HepG2 (cell line): Measurements from ENCODE around the gene PLG.

Experiments
- BRF2 ChIP-seq: sonication (generic); formaldehyde crosslinking; IDR thresholded peaks from 2 replicates; pipeline ENCODE4 v1.8.1; 2022; ENCODE audit warnings: mild to moderate bottlenecking, missing genetic modification reagents
- CBX5 ChIP-seq: sonication (generic); formaldehyde crosslinking; IDR thresholded peaks from 2 replicates; pipeline ENCODE4 v1.4.0; 2020; ENCODE audit warnings: missing genetic modification reagents, borderline replicate concordance
- CTCF ChIP-seq: sonication (generic); formaldehyde crosslinking; IDR thresholded peaks from 2 replicates; pipeline ENCODE4 v1.5.0; 2020; ENCODE audit warnings: mild to moderate bottlenecking, missing genetic modification reagents, moderate library complexity
- EED ChIP-seq: sonication (generic); formaldehyde crosslinking; IDR thresholded peaks from 2 replicates; pipeline ENCODE4 v1.5.0; 2020; ENCODE audit warnings: mild to moderate bottlenecking, missing genetic modification reagents
- FOXC1 ChIP-seq: sonication (generic); formaldehyde crosslinking; IDR thresholded peaks from 2 replicates; pipeline ENCODE4 v1.8.0; 2022; ENCODE audit warnings: mild to moderate bottlenecking, missing genetic modification reagents, borderline replicate concordance
- IRF2 ChIP-seq: IDR thresholded peaks from 2 replicates; pipeline ENCODE4 v1.6.1; 2018; ENCODE audit warnings: missing genetic modification reagents, missing compliant biosample characterization
- NFE2L1 ChIP-seq: sonication (generic); formaldehyde crosslinking; IDR thresholded peaks from 2 replicates; pipeline ENCODE4 v1.4.0; 2020; ENCODE audit warnings: missing genetic modification reagents, mild to moderate bottlenecking, borderline replicate concordance
- TBL1XR1 ChIP-seq: fragments of 150-350 bp; IDR thresholded peaks from 2 replicates; pipeline ENCODE4 v1.6.1; 2014; ENCODE audit warnings: borderline replicate concordance, low read length; ENCODE audit not compliant: partially characterized antibody
- ZFX ChIP-seq: sonication (generic); formaldehyde crosslinking; IDR thresholded peaks from 2 replicates; pipeline ENCODE4 v1.4.0; 2020; ENCODE audit warnings: mild to moderate bottlenecking, low read depth, missing genetic modification reagents, moderate library complexity

DNA sequence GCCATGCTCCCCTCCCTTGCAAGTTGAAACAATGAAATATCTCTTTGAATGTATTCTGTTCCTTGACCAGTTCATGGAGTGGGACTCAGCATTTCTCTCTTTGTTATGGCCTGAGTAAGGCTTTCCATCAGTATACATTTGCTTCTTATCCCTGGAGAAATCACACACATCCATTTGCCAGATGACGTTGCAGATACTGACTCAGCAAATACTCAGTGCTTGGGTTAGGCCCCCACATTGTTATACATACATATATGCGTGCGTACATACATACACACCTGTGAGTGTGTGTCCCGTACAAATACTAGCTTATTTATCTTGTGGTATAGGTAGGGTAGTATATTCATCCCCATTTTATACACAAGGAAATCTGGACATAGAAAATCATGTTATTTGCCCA lies 72.4 kb downstream of the PLG start:
- TF ChIP-seq IRF2 (CRISPR knock-in tag), result no peak
- no peak for TF ChIP-seq ZFX (CRISPR knock-in tag)
- no peak for TF ChIP-seq BRF2 (CRISPR knock-in tag)
- TF ChIP-seq TBL1XR1, result no peak
- no peak for TF ChIP-seq FOXC1 (CRISPR knock-in tag)
- no peak for TF ChIP-seq EED (CRISPR knock-in tag)
- no peak for TF ChIP-seq CBX5 (CRISPR knock-in tag)
- TF ChIP-seq CTCF, result no peak
- TF ChIP-seq NFE2L1 (CRISPR knock-in tag), result no peak
